ENCODE data around the gene SERTM1. TPM values are rescaled to one million over a fixed set of nuclear protein-coding genes. Genes with fewer than 3 reads are reported as not detected.
A peak's percentile ranks its signal among the peaks of the same experiment; 100 is the strongest.

Gene SERTM1
- total RNA-seq, 1 experiment from 2014 or later, result 1.3 TPM

DNA sequence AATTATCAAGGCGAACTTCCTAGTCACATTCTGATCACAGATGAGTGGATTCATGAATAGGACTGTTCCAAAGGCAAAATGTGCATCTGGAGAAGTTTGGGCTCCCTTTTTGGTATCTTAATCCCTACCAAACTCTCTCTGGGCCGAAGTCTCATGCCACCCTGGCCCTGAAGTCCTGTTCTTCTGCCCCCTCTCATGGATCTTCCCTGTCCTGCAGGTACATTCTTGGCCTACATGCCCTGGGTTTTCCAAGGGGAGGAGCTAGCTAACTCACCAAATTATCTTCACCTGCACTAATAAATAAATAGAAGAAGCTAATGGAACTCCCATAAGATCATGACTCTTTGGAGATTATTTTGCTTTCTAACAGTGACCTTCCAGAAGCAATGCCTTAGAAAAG, 50.3 kb downstream of the SERTM1 start:
- H3K36me3 Mint-ChIP-seq, result no peaks in the 10 kb centered on the region
- TF ChIP-seq ZNF317 (CRISPR knock-in tag; IDR thresholded peaks at IDR 0.05; ENCODE audit: borderline replicate concordance, low read depth) (no peak), MXD4 (CRISPR knock-in tag; IDR thresholded peaks at IDR 0.05; ENCODE audit: borderline replicate concordance) (no peak), ZNF532 (CRISPR knock-in tag; IDR thresholded peaks at IDR 0.05; ENCODE audit: borderline replicate concordance) (no peak), GTF2I (CRISPR knock-in tag; conservative IDR thresholded peaks at IDR 0.05) (no peak), OVOL2 (CRISPR knock-in tag; IDR thresholded peaks at IDR 0.05; ENCODE audit: borderline replicate concordance) (no peak), CBFB (CRISPR knock-in tag; IDR thresholded peaks at IDR 0.05; ENCODE audit: low read depth) (no peak), GABPB1 (CRISPR knock-in tag; IDR thresholded peaks at IDR 0.05) (no peak), HMGA2 (CRISPR knock-in tag; IDR thresholded peaks at IDR 0.05) (no peak)
- TF ChIP-seq, protein P1, sequence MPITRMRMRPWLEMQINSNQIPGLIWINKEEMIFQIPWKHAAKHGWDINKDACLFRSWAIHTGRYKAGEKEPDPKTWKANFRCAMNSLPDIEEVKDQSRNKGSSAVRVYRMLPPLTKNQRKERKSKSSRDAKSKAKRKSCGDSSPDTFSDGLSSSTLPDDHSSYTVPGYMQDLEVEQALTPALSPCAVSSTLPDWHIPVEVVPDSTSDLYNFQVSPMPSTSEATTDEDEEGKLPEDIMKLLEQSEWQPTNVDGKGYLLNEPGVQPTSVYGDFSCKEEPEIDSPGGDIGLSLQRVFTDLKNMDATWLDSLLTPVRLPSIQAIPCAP (CRISPR knock-in tag; IDR thresholded peaks at IDR 0.05), result no peak
- ATAC-seq (peak; percentile 53; the same call in 1 of the 2 replicates), DNase-seq (ENCODE audit: low spot score) (no peak)
- H3K4me3 Mint-ChIP-seq, result no peak overlapping the region
- H3K27ac Mint-ChIP-seq, result no peak overlapping the region
- ChIA-PET POLR2A (no interaction called here), CTCF (interaction anchor here (1.5 to 2.3 kb wide), 2 partner anchors 12 to 270 kb away, joined by 6 to 14 read pairs; no protein-coding TSS in a partner anchor)
- no peaks in the 10 kb centered on the region; the same call in 1 of the 2 replicates for H3K27me3 Mint-ChIP-seq (ENCODE audit: low read depth)
- H3K4me1 Mint-ChIP-seq, result peaks cover 3% of the 10 kb centered on the region
- H3K9me3 Mint-ChIP-seq, result no peaks in the 10 kb centered on the region

DNA sequence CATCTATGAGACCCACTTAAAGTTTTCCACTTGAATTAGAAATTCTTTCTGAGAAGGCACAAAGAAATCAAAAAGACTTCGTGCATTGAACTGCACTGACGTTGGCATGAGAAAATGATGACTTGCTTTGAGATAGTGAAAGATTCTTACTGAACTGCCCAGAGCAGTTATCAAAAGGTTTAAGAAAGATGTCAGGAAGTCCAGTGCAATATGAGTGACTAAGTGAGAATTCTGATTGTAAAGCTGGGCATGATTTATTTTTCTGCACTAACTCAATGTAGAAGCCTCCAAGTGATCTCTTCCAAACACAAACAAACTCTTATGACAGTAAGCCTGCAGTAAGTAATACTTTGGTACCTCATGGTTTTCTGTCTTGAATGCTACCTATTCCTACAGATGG, 52.1 kb downstream of the SERTM1 start:
- CTCF ChIA-PET, result interaction anchor here (2.3 kb wide), 1 partner anchor 10 kb away, joined by 14 read pairs; no protein-coding TSS in a partner anchor
- H3K36me3 Mint-ChIP-seq, result no peaks in the 10 kb centered on the region

GRCh38 chr13:36728006-36728405, 54.2 kb downstream of the SERTM1 start:
- no peak overlapping the region for H3K27ac Mint-ChIP-seq
- ChIA-PET POLR2A (no interaction called here), CTCF (interaction anchor here (1.3 to 1.8 kb wide), 2 partner anchors 8 to 119 kb away, joined by 4 to 5 read pairs; no protein-coding TSS in a partner anchor)
- no peak for ATAC-seq
- H3K4me1 Mint-ChIP-seq, result peaks cover 15% of the 10 kb centered on the region
- H3K36me3 Mint-ChIP-seq, result no peaks in the 10 kb centered on the region
- H3K4me3 Mint-ChIP-seq, result no peak overlapping the region
- no peaks in the 10 kb centered on the region; the same call in 1 of the 2 replicates for H3K27me3 Mint-ChIP-seq (ENCODE audit: low read depth)
- peaks cover 8% of the 10 kb centered on the region for H3K9me3 Mint-ChIP-seq
- no peak for DNase-seq (ENCODE audit: low spot score)
- TF ChIP-seq ZMAT4 (CRISPR knock-in tag; IDR thresholded peaks at IDR 0.05), result no peak
- no peak for TF ChIP-seq KAT7 (CRISPR knock-in tag; IDR thresholded peaks at IDR 0.05; ENCODE audit: borderline replicate concordance)
- no peak for TF ChIP-seq SMAD4 (CRISPR knock-in tag; IDR thresholded peaks at IDR 0.05)
- TF ChIP-seq ZNF263 (CRISPR knock-in tag; IDR thresholded peaks at IDR 0.05; ENCODE audit: low read depth), result no peak
- TF ChIP-seq TP53 (CRISPR knock-in tag; IDR thresholded peaks at IDR 0.05), result no peak
- TF ChIP-seq IRF2 (CRISPR knock-in tag; IDR thresholded peaks at IDR 0.05; ENCODE audit: borderline replicate concordance, low read depth), result no peak
- no peak for TF ChIP-seq ZNF138 (CRISPR knock-in tag; conservative IDR thresholded peaks at IDR 0.05)
- TF ChIP-seq, protein P2, sequence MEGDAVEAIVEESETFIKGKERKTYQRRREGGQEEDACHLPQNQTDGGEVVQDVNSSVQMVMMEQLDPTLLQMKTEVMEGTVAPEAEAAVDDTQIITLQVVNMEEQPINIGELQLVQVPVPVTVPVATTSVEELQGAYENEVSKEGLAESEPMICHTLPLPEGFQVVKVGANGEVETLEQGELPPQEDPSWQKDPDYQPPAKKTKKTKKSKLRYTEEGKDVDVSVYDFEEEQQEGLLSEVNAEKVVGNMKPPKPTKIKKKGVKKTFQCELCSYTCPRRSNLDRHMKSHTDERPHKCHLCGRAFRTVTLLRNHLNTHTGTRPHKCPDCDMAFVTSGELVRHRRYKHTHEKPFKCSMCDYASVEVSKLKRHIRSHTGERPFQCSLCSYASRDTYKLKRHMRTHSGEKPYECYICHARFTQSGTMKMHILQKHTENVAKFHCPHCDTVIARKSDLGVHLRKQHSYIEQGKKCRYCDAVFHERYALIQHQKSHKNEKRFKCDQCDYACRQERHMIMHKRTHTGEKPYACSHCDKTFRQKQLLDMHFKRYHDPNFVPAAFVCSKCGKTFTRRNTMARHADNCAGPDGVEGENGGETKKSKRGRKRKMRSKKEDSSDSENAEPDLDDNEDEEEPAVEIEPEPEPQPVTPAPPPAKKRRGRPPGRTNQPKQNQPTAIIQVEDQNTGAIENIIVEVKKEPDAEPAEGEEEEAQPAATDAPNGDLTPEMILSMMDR (IDR thresholded peaks at IDR 0.05), result no peak
- no peak for TF ChIP-seq ZNF423 (CRISPR knock-in tag; IDR thresholded peaks at IDR 0.05)
- TF ChIP-seq, protein P3, sequence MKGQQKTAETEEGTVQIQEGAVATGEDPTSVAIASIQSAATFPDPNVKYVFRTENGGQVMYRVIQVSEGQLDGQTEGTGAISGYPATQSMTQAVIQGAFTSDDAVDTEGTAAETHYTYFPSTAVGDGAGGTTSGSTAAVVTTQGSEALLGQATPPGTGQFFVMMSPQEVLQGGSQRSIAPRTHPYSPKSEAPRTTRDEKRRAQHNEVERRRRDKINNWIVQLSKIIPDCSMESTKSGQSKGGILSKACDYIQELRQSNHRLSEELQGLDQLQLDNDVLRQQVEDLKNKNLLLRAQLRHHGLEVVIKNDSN (CRISPR knock-in tag; IDR thresholded peaks at IDR 0.05), result no peak
- no peak for TF ChIP-seq ZNF425 (CRISPR knock-in tag; conservative IDR thresholded peaks at IDR 0.05)
- TF ChIP-seq, protein P4, sequence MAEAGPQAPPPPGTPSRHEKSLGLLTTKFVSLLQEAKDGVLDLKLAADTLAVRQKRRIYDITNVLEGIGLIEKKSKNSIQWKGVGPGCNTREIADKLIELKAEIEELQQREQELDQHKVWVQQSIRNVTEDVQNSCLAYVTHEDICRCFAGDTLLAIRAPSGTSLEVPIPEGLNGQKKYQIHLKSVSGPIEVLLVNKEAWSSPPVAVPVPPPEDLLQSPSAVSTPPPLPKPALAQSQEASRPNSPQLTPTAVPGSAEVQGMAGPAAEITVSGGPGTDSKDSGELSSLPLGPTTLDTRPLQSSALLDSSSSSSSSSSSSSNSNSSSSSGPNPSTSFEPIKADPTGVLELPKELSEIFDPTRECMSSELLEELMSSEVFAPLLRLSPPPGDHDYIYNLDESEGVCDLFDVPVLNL (CRISPR knock-in tag; IDR thresholded peaks at IDR 0.05; ENCODE audit: borderline replicate concordance, low read depth), result no peak

More for the DNA sequence above, 52.1 kb downstream of the SERTM1 start:
- no peak for TF ChIP-seq IRF2 (CRISPR knock-in tag; IDR thresholded peaks at IDR 0.05; ENCODE audit: borderline replicate concordance, low read depth)
- H3K27ac Mint-ChIP-seq, result no peak overlapping the region
- 0 out of 2 replicates have a peak, but pooled peaks cover 3% of the 10 kb centered on the region for H3K9me3 Mint-ChIP-seq
- POLR2A ChIA-PET, result no interaction called here
- H3K4me1 Mint-ChIP-seq, result peaks cover 15% of the 10 kb centered on the region
- H3K27me3 Mint-ChIP-seq (ENCODE audit: low read depth), result no peaks in the 10 kb centered on the region; the same call in 1 of the 2 replicates
- ATAC-seq, result no peak
- H3K4me3 Mint-ChIP-seq, result no peak overlapping the region
- no peak for DNase-seq (ENCODE audit: low spot score)

Data from WTC11 (cell line).